Iris pigment epithelial cell (primary cell): Measurements from ENCODE around the gene SNAP91.
"Not testable (repeated sequence)": the region's sequence is repeated elsewhere in the genome, so short reads cannot be mapped to it uniquely, and the experiment has no call there.

Experiments used
- DNase-seq: peaks from one replicate; pipeline ENCODE4 v3.0.0-alpha.2; 2011; ENCODE audit warnings: low read depth

The SNAP91 gene

DNA sequence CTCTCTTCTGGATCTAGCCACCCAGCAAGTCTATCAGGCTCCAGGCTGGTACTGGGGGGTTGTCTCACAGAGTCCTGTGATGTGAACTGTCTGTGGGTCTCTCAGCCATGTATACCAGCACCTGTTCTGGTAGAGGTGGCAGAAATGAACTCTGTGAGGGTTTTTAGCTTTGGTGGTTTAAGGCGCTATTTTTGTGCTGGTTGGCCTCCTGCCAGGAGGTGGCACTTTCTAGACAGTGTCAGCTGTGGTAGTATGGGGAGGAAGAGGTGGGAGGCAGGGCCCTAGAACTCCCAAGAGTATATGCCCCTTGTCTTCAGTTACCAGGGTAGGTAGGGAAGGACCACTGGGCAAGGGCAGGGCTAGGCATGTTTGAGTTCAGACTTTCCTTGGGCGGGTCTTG is 75.8 kb downstream of the SNAP91 start:
- DNase-seq, result no peak

DNA sequence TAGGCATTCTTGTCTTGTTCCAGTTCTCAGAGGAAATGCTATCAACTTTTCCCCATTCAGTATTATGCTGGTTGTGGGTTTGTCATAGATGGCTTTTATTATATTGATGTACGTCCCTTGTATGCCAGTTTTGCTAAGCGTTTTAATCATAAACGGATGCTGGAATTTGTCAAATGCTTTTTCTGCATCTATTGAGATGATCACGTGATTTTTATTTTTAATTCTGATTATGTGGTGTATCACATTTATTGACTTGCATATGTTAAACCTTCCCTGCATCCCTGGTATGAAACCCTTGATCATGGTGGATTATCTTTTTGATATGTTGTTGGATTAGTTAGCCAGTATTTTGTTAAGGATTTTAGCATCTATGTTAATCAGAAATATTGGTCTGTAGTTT is 79.0 kb downstream of the SNAP91 start:
- DNase-seq, result not testable (repeated sequence)

DNA sequence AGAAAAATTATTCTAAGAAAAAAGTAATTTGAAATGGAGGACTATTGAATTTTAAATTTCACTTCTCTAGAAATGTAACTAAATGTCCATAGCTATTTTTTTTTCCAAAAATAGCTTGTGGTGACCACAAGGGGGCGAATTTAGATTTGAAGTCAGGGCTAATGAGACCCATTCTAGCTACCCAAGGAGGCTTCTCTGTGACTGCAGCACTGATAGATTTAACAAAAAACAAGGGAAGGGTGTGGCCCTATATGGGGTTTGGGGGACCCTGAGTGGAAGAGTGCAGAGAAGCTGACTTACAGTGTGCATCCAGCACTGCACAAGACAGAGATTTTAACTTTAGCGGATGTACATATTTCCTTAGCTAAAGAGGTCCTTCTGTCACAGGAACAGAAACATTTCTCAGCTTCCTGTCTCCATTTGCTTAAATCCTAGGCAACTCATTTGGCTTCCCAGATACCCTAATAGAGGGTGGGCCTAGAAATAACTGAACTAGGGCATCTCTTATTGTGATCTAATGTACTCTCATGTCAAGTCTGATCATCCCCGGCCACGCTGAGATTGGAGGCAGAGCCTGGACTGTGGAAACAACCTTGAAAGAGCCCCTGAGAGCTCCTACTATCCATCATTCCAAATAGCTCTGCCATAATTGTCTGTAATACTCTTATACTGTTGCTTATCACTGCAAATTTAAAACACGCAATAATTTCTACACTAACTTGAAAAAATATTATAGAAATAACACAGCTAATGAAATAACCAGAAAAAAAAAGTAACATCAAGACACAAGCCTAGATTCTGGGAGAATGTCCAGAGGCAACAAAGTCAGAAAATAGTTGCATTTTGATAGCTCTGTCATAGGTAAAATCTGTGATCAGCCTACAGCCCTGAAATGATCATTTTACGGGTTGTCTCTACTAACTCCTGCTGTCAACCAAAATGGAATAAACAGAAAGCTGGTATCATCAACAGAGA is 93.6 kb downstream of the SNAP91 start:
- DNase-seq, result peak; percentile 45

DNA sequence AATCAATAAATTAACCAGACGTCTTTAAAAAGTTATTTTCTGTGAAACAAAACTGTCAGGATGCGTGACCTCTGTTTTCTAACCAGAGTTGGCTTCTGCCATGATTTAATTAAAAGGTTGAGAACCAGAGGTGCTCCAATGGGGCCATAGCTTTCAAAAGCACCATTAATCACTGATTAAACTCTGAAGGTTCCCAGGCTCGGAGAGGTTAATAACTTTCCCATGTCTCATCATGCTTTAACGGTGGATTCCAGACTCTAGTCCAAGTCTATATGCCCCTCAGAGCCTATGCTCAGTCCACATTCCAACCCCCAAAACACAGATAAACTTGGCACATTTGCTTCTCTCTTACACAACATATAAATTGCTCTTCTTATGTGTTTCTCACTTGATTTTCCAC is 95.5 kb downstream of the SNAP91 start:
- DNase-seq, result no peak

DNA sequence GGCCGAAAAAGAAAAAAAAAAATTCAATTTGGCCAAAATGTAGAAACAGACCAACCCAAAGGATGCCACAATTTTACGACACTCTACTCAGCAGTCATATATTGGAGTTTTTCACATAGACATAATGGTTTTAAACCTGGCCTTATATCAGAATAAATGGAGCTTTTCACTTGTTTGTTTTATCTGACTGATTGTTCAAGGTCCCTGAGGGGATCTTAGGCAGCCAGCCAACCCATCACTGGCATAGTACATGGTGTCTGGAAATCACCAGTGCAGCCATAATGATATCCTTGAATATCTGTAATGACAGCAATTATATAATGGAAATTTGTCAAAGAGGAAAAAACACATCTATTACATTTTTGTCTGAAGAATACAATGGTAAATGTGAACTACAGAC is 99.7 kb downstream of the SNAP91 start:
- no peak for DNase-seq

DNA sequence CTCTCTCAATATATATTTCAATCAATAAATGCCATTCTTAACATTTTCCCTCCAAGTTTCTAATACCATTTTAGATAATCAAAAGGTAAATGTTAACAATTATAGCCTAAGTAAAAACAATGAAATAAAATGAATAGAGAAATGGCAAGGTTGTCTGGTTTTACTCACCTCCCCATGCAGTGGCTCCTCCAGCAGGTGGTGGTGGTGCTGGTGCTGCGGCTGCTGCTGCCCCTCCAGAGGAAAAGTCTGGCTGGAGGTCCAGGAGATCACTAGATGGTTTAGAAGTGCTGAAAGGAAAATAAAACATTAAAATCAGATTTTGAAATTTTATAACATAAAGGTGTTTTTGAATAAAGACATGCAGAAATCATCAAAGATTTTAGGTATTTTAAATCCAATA is 103.4 kb downstream of the SNAP91 start:
- no peak for DNase-seq

DNA sequence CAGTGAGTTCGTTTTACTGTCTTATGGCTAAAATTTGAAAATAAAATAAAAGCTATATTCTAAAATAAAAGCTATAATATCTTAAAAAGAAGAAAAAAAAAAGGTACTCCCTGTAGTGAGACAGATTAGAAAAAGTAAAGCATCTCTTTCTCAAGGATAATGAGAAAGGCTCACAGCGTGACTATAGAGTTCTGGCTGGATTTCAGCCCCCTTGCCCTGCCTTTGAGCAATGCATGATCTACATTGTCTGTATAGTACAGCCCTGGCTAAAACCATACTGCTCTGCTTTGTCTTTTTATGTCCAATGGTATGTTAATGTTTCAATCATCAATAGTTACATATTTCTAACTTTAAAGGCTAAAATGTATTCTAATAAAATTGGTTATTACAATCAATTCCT is 105.3 kb downstream of the SNAP91 start:
- no peak for DNase-seq

DNA sequence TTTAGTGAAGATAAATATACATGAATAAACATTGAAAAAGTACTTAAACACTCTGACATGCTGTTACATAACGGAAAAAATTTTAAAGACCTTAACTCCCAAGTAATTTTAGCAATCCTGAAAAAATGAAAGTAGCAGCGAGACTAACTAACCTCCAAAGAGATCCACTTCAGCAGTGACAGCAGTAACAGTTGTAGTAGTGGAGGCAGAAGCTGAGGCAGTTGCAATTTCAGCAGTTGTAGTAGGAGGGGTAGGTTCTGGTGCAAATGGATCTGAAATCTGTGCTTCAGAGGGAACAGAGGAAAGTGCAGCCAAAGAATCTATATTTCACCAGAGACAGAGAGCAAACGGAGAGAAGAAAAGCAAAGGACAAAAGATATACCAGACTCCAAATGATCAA is 107.8 kb downstream of the SNAP91 start:
- no peak for DNase-seq

DNA sequence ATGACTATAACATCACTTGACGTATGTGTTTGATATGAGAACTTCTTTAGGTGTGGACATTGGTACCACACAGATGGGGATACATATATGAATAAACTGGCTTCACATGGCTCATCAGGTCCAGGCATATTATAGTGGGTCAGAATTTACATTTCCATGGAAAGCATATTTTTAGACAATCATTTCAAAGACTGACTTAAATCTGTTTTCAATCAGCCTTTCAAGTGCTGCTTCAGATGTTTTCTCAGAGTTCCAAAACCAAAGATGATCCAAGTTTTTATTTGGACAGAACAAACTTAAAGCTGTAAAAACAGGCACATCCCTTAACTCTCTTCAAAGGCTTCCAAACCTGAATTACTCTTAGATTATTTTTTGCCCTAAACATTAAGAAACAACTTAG is 108.4 kb downstream of the SNAP91 start:
- DNase-seq, result no peak

DNA sequence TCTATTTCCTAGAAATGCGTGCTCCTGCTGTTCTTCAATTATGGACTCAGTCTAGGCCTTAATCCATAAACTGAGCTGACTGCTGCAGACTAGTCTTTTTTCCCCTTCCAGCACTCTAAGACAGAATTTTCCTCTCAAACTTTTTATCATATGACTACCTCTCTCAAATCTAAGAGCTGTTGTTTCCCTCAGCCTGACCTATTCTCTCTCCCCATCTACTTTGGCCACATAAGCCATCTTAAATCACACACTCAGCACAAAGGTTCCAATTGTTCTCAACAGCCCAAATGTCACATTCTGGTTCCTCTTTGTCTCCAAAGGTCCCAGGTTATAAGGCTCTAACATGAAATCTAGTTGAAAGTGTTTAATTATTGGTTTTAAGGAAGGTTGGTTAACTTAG is 111.4 kb downstream of the SNAP91 start:
- DNase-seq, result no peak

DNA sequence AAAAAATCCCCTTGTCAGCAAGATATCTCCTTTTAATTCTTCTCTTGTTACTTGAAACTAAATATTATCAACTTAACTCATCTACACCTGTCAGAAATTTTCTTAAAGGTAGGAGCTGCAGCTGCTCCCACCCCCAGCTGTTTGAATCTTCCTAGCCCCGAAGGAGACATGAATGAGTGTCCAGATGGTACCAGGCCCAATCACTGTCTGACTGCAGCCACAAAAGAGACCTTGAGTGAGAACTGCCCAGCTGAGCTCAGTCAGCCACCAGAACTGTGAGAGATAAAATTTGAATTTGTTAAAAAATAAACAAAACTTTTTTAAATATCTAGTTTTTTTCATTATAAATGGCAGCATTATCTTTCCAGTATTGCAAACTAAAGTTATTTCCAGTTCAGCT is 111.8 kb downstream of the SNAP91 start:
- DNase-seq, result no peak

DNA sequence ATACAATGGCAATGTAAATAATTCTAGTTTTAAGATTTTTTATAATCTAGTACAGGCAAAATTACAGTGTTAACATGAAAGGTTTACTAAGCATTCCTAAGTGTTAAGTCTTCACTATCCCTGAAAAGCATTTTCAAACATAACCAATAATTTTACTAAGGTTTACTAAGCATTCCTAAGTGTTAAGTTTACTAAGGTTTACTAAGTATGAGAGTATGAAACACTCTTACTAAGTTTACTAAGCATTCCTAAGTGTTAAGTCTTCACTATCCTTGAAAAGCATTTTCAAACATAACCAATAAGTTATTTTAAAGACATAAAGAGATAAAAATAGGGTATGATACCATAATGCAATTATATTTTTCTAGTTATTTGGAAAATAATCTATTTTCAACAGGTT is 114.0 kb downstream of the SNAP91 start:
- DNase-seq, result no peak

DNA sequence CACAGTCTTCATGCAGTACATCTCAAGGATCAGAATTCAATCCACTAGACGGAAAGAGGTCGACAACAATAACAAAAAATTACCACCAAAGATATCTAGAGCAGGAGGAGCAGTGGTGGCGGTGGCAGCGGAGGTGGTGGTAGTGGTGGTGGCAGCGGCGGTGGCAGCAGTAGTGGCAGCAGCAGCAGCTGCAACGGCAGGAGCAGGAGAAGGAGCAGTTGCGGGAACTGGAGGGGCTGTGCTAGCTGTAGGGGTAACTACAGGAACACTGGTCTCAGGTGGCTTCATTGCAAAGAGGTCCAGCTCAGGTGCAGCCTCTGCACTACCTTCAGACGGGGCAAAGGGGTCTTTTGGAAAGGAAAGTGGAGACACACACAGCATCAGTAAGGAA is 115.5 kb downstream of the SNAP91 start:
- DNase-seq, result no peak

DNA sequence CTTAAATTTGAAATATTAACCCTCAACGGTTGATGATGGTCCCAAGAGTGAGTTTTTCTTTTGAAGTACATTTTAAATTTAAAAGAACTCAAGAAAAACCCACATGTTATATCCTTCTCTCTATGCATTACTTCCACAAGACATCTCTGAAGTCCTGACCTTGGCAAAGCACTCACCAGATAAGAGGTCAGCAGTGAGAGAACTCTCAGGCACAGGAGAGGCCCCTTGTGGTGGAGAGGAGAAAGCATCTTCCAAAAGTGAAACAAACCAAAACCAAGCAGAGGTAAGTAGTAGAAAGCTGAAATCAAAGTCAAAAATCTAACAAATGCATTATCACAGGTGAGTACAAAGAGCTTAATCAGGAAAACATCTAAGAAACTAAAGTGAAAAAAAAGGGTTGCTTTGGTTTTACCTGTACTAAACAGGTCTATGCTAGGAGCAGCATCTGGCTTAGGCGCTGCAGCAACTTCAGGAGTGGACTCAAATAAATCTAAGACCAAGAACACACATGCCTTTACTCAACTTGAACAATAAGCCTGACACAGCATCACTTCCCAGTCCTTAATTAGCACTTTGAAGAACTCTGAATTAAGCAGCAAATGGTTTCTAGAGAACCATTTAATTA is 116.0 kb downstream of the SNAP91 start:
- DNase-seq, result peak; percentile 48

DNA sequence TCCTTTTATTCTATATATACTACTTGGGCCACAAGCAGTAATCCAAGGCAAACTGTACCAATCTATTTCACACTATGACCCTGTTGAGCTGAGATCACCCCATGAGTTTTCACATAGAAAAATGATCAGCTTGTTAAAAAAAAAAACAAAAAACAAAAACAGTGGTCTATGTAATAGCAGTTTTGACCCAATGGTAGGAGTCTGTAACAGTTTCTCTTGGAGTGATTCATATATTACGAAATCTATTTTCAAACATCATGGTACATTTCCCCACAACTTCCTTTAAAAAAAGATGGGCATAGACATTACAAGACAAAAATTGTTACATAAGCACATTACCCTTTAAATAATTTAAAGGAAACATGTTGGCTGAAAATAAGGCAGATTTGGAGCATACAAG is 118.5 kb downstream of the SNAP91 start:
- DNase-seq, result peak; percentile 71

DNA sequence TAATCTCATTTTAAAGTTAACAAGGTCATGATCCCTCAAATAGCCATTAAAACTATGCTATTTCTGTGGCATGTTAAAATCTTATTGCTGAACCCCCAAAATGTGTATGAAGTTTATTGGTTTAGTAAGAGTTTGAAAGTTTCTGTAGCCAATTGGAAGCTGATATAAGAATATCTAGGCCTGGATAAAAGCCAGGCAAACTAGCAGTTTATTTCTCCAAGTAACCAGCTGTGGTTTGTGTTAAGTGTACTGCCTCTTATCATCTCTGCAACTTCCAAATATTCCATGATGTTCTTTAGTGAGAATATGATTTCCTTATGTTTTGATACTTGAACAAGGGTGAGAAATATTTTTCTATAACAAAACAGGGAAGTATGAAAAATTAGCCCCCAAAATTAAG is 119.8 kb downstream of the SNAP91 start:
- DNase-seq, result peak; percentile 11

DNA sequence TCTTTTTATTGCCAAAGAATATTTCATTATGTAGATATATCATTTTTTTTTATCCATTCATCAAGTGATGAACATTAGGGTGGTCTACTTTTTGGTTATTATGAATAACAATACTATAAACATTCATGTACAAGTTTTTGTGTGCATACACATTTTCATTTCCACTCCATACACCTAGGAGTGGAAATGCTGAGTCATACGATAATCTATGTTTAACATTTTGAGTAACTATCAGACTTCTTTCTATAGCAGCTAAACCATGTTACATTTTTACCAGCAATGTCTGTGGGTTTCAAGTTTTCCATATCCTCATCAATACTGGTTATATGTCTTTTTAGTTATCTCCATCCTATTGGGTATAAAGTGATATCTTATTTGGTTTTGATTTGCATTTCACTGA is 130.8 kb downstream of the SNAP91 start:
- DNase-seq, result no peak

DNA sequence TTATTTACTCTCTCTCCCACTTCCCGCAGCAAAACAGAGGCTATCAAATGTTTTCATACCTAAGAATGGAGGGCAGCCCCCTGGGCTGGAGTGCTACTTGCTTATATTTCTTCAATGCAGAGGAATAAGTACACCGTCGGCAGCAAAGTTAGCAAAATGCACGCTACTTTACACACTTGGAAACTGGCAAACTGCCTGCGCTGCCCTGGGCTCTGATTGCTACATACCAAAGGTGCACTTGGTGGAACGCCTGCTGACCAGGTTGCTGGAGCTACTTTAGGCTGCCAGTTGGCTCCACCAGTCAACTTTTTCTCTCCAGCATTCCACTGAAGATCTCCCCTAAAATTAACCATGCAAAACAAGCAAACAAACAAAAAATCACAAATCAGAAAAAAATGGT is 134.1 kb downstream of the SNAP91 start:
- DNase-seq, result no peak

DNA sequence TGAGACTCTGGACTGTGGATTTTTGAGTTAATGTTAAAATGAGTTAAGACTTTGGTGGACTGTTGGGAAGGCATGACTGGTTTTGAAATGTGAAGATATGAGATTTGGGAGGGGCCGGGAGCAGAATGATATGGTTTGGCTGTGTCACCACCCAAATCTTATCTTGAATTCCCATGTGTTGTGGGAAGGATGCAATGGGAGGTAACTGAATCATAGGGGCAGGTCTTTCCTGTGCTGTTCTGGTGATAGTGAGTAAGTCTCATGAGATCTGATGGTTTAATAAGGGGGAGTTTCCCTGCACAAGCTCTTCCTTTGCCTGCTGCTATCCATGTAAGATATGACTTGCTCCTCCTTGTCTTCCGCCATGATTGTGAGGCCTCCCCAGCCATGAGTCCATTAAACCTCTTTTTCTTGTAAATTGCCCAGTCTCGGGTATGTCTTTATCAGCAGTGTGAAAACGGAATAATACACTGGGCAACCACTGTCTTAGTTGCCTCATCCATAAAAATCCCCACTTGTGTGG is 137.2 kb downstream of the SNAP91 start:
- not testable (repeated sequence) for DNase-seq

DNA sequence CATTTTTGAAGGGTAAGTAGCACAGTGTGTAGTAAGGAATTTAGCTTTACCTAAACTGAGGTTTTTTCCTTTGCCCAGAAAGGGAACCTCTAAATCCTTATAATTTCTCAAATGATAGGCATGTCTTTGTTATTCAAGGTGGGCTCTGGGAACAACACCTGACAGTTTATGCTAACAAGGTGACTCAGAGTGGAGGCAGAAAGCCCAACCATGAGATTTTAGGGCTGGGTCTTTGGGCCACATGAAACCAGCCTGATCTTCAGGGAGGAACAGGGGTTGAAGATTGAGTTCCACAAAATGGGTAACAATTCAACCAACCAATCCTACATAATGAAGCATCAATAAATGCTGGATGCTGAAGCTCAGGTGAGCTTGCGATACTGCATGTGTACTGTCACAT is 149.9 kb downstream of the SNAP91 start:
- DNase-seq, result no peak

DNA sequence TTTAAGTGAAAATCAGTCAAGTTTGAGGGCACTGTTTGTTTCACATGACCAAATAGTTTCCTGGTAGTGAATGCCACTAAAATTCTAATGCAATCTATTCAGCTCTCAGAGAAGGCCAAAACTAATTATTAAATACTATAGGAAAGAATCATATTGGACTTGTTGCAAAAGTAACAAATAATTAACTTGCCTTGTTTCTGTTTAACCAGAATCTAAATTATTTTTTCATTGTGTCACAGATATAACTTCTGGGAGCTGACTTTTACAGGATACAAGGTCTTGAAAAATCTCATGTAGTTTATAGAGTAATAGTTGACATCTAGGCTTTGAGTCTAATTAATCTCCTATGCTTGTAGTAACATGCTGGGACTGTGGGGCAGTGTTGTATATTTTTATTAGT is 152.0 kb downstream of the SNAP91 start:
- no peak for DNase-seq

DNA sequence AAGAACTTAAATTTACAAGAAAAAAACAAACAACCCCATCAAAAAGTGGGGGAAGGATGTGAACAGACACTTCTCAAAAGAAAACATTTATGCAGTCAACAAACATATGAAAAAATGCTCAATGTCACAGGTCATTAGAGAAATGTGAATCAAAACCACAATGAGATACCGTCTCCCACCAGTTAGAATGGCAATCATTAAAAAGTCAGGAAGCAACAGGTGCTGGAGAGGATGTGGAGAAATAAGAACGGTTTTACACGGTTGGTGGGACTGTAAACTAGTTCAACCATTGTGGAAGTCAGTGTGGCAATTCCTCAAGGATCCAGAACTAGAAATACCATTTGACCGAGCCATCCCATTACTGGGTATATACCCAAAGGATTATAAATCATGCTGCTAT is 157.2 kb downstream of the SNAP91 start:
- not testable (repeated sequence) for DNase-seq

DNA sequence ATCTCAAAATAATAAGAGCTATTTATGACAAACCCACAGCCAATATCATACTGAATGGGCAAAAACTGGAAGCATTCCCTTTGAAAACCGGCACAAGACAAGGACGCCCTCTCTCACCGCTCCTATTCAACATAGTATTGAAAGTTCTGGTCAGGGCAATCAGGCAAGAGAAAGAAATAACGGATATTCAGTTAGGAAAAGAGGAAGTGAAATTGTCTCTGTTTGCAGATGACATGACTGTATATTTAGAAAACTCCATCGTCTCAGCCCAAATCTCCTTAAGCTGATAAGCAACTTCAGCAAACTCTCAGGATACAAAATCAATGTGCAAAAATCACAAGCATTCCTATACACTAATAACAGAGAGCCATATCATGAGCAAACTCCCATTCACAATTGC is 158.4 kb downstream of the SNAP91 start:
- not testable (repeated sequence) for DNase-seq
